Left lung (tissue), 10 donors: Measurements from ENCODE around the gene CARMIL1. TPM values are rescaled to one million over a fixed set of nuclear protein-coding genes. Genes with fewer than 3 reads are reported as not detected.

Experiments used
- ATAC-seq: fragments of 200-7000 bp; cut with Tn5 transposase; one replicate; pipeline ENCODE4 v1.9.1; 2020; ENCODE audit warnings: moderate library complexity
- DNase-seq, 4 donors: peaks; one replicate each; pipeline ENCODE4 v3.0.0-alpha.2; 2013 to 2020
- H3K27ac ChIP-seq, 2 donors: fragments of 200-600 bp; sonication (generic) in 1 of 2; one replicate each; pipeline versions ENCODE4 v1.5.0 to v1.8.0; 2020 to 2021
- H3K27me3 ChIP-seq, 2 donors: fragments of 200-600 bp; sonication (generic) in 1 of 2; one replicate each; pipeline versions ENCODE4 v1.5.0 to v1.8.0; 2020 to 2021
- H3K36me3 ChIP-seq, 2 donors: fragments of 200-600 bp; sonication (generic) in 1 of 2; one replicate each; pipeline versions ENCODE4 v1.5.0 to v1.8.0; 2020 to 2021
- H3K4me1 ChIP-seq, 2 donors: fragments of 200-600 bp; one replicate each; pipeline ENCODE4 v1.8.0; 2021
- H3K4me3 ChIP-seq, 2 donors: fragments of 200-600 bp; sonication (generic) in 1 of 2; one replicate each; pipeline versions ENCODE4 v1.5.0 to v1.8.0; 2020 to 2021; ENCODE audit warnings: mild to moderate bottlenecking in 1 of 2
- H3K9me3 ChIP-seq, 2 donors: fragments of 200-600 bp; sonication (generic) in 1 of 2; one replicate each; pipeline versions ENCODE4 v1.5.0 to v1.8.0; 2020 to 2021
- CTCF ChIP-seq, 2 donors: fragments of 200-600 bp; sonication (generic) in 1 of 2; IDR thresholded peaks; one replicate each; pipeline versions ENCODE4 v1.5.0 to v1.8.0; 2021; ENCODE audit warnings: antibody characterized with exemption in 2 of 2
- intact Hi-C, 2 donors: fragments of 100-400 bp; cut with DNase I; formaldehyde crosslinking; loops; one replicate each; pipeline versions ENCODE4 v1.11.2 to v1.14.2; 2022
- polyA plus RNA-seq, 6 donors: library from polyadenylated mRNA; unstranded; fragments of 120-200 nt; gene quantifications; one replicate each; pipeline ENCODE4 v1.2.1, GENCODE V29; 2013; ENCODE audit not compliant: insufficient read length in 6 of 6
- total RNA-seq, 2 donors: library from RNA; stranded (reverse); fragmentation: NEBNext Ultra II Directional; extraction: Animal tissue kit (Norgen Biotek cat#: 25700); gene quantifications; one replicate each; pipeline ENCODE4 v1.2.1, GENCODE V29; 2021
- donor health status: DM: no; HTN: yes; CAD: no.
- donor health status: DM: no; HTN: no; CAD: no.

The CARMIL1 gene
- total and polyA plus RNA-seq, 8 donors = 16.4 to 32.8 (median 27.4) TPM

- ATAC-seq = no peak
- intact Hi-C loops = no loop called here
- no peak for TF ChIP-seq CTCF (IDR thresholded peaks at IDR 0.05)
Measured at GRCh38 chr6:25434921-25435320, 155.7 kb downstream of the CARMIL1 start.

GRCh38 chr6:25435416-25435985 is 156.3 kb downstream of the CARMIL1 start:
- Histone ChIP-seq H3K27ac (no peak overlapping the region), H3K27me3 (no peaks in the 10 kb centered on the region), H3K36me3 (no peaks in the 10 kb centered on the region), H3K4me1 (no peaks in the 10 kb centered on the region), H3K9me3 (no peaks in the 10 kb centered on the region), H3K4me3 (no peak overlapping the region)
- peak; percentile 51 for ATAC-seq
- TF ChIP-seq CTCF (IDR thresholded peaks at IDR 0.05) = no peak
- no peak for DNase-seq
- intact Hi-C loops = no loop called here

More at GRCh38 chr6:25434921-25435320, 155.7 kb downstream of the CARMIL1 start:
- no peak for DNase-seq
- Histone ChIP-seq H3K4me3 (no peak overlapping the region), H3K9me3 (no peaks in the 10 kb centered on the region), H3K4me1 (no peaks in the 10 kb centered on the region), H3K27me3 (no peaks in the 10 kb centered on the region), H3K27ac (no peak overlapping the region), H3K36me3 (no peaks in the 10 kb centered on the region)

- TF ChIP-seq CTCF (IDR thresholded peaks at IDR 0.05) = no peak
- ATAC-seq (no peak), DNase-seq (no peak)
- H3K27ac ChIP-seq = no peak overlapping the region
- no peak overlapping the region for H3K4me3 ChIP-seq
- H3K9me3 ChIP-seq = no peaks in the 10 kb centered on the region
- intact Hi-C loops = no loop called here
- H3K36me3 ChIP-seq = no peaks in the 10 kb centered on the region
- H3K27me3 ChIP-seq = no peaks in the 10 kb centered on the region
- H3K4me1 ChIP-seq = no peaks in the 10 kb centered on the region
Measured at GRCh38 chr6:25436760-25437159, 157.6 kb downstream of the CARMIL1 start.

- peaks cover 0 to 5% of the 10 kb centered on the region in 2 donors for H3K4me1 ChIP-seq
- no peak overlapping the region for H3K4me3 ChIP-seq
- no peak overlapping the region for H3K27ac ChIP-seq
- intact Hi-C loops = no loop called here
- no peak for ATAC-seq
- no peaks in the 10 kb centered on the region for H3K36me3 ChIP-seq
- DNase-seq = no peak
- TF ChIP-seq CTCF (IDR thresholded peaks at IDR 0.05) = no peak
- H3K27me3 ChIP-seq = no peaks in the 10 kb centered on the region
- no peaks in the 10 kb centered on the region for H3K9me3 ChIP-seq
Measured at GRCh38 chr6:25439368-25439767, 160.2 kb downstream of the CARMIL1 start.

GRCh38 chr6:25441663-25442270 is 162.6 kb downstream of the CARMIL1 start:
- ATAC-seq (no peak), DNase-seq (no peak)
- no peaks in the 10 kb centered on the region for H3K36me3 ChIP-seq
- intact Hi-C loops = no loop called here
- peaks cover 0 to 5% of the 10 kb centered on the region in 2 donors for H3K4me1 ChIP-seq
- no peak overlapping the region for H3K4me3 ChIP-seq
- no peaks in the 10 kb centered on the region for H3K27me3 ChIP-seq
- TF ChIP-seq CTCF (IDR thresholded peaks at IDR 0.05) = no peak
- no peak overlapping the region for H3K27ac ChIP-seq
- peaks cover 0 to 9% of the 10 kb centered on the region in 2 donors for H3K9me3 ChIP-seq
